PFSK-1 (cell line): ENCODE data around the gene HLA-DPA1.

ENCODE experiments used
- FOXP2 ChIP-seq: optimal IDR thresholded peaks from 2 replicates; pipeline ENCODE3; 2011; ENCODE audit warnings: borderline replicate concordance, control low read depth, inconsistent platforms; ENCODE audit not compliant: insufficient read depth; ENCODE audit errors: extremely low read length, extremely low read depth
- TAF1 ChIP-seq: IDR thresholded peaks from 2 replicates; pipeline ENCODE4 v1.6.1; 2012; ENCODE audit warnings: low read length, control low read depth, borderline replicate concordance; ENCODE audit not compliant: insufficient read depth

GRCh38 chr6:33015798-33016197 lies 57.7 kb downstream of the HLA-DPA1 start:
- TF ChIP-seq TAF1 = no peak
- TF ChIP-seq FOXP2 = no peak
